IPS-15b (cell line): ENCODE results near the gene AKNA.

Source experiments
- H3K27me3 ChIP-seq: one replicate; pipeline ENCODE4 v1.6.1; 2013; ENCODE audit warnings: low read length; ENCODE audit not compliant: control insufficient read depth, insufficient read depth
- H3K36me3 ChIP-seq: one replicate; pipeline ENCODE4 v1.6.1; 2013; ENCODE audit warnings: low read length; ENCODE audit not compliant: control insufficient read depth, insufficient read depth
- H3K4me1 ChIP-seq: one replicate; pipeline ENCODE4 v1.6.1; 2013; ENCODE audit warnings: mild to moderate bottlenecking, low read length; ENCODE audit not compliant: control insufficient read depth, insufficient read depth
- H3K4me3 ChIP-seq: one replicate; pipeline ENCODE4 v1.5.1; 2013; ENCODE audit warnings: low read depth, low read length
- H3K9ac ChIP-seq: one replicate; pipeline ENCODE4 v1.6.1; 2013; ENCODE audit warnings: low read depth, mild to moderate bottlenecking, low read length
- H3K9me3 ChIP-seq: one replicate; pipeline ENCODE4 v1.6.1; 2013; ENCODE audit warnings: mild to moderate bottlenecking, low read length; ENCODE audit not compliant: control insufficient read depth, insufficient read depth

AKNA gene

DNA sequence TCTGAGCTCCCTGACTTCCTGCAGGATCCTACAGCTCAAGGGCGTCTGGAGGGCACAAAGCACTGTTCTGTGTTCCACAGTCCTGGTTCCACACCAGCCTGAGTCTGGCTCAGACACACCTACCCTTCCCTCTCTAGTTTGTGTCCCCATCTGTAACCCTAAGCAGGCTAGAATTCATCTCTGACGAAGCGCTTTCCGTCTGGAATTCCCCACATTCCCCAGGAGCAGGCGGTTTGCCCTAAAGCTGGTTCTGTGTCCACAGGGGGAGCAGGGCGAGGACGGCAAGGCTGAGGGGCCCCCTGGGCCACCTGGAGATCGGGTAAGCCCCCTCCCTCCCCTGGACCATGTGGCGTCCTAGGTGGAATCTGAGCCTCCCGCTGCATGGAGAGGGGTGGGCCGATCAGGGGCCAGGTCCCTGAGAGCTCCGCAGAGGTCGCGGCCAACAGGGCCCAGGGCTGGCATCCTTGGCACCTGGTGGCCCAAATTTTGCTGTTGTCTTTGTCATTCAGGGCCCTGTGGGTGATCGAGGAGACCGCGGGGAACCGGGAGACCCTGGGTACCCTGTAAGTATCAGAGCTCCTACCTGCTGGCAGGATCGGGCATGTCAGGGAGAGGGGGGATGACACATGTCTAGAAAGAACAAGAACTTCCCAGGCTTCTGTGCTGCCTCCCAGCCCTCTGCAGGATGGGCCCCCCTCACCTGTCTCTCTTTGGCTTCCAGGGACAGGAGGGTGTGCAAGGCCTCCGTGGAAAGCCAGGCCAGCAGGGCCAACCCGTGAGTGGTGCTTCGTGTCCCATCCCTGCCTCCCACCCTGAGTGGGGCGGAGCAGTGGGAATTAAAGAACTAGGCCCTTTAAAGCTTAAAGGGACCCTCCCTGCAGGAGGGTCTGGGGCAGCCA, 99.3 kb downstream of the AKNA start:
- Histone ChIP-seq H3K36me3 (peaks cover 8% of the 10 kb centered on the region), H3K9me3 (no peaks in the 10 kb centered on the region), H3K27me3 (no peaks in the 10 kb centered on the region), H3K9ac (no peak overlapping the region), H3K4me1 (no peaks in the 10 kb centered on the region), H3K4me3 (no peak overlapping the region)

DNA sequence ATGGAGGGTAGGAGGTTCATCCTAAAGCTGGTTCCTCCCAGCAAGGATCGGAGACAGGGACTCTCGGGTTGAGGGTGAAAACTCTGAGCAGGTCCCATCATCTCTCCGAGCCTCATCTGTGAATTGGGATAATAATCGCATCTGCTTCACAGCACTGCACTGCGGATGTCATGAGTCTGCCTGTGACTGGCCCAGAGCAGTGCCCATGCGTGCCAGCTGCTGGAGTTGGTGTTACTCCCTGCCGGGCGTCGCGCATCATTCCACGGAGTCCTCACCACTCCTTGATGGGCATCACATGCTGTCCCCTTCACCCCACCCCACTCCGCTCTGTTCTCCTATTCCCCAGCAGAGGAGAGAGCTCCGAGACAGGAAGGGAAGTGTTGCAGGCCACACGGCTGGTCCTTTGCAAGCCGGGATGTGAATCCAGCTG, 100.0 kb downstream of the AKNA start:
- no peaks in the 10 kb centered on the region for H3K9me3 ChIP-seq
- H3K4me3 ChIP-seq = no peak overlapping the region
- H3K9ac ChIP-seq = no peak overlapping the region
- peaks cover 8% of the 10 kb centered on the region for H3K36me3 ChIP-seq
- H3K4me1 ChIP-seq = no peaks in the 10 kb centered on the region
- no peaks in the 10 kb centered on the region for H3K27me3 ChIP-seq

DNA sequence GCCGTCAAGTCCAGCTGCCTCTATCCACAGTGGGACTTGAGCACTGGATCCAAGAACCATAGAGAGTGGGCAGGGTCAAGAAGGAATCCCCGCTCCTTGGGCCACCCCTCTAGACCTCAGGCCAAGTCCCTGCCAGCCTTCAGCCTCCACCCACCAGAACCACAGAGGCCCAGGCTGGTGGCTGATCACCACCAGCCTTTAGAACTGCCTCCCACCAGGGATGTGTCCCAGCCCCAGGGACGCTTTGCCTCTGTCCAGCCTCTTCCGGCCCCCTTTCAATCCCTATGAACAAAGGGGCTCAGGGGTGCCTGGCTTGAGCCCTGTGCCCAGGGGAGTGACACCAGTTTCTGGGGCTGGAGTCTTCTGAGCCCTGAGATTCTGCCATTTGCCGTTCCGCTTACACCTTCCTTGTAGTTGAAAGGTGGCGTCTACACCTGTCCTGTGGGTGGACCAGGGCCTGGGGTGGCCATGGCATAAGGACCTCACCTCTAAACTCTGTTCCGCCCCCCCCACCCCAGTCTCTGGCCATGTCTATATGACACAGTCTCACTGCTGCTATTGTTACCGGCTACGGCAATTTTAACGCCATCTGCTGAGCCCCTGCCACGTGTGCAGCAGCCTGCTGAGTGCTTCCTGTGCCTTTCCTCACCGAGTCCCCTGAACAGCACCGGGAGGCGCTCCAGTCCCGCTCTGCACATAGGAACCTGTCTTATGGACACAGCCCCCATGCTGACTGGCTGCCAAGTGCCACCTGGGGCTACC, 100.6 kb downstream of the AKNA start:
- Histone ChIP-seq H3K9ac (no peak overlapping the region), H3K4me3 (no peak overlapping the region), H3K9me3 (no peaks in the 10 kb centered on the region), H3K27me3 (no peaks in the 10 kb centered on the region), H3K4me1 (no peaks in the 10 kb centered on the region), H3K36me3 (peaks cover 8% of the 10 kb centered on the region)

DNA sequence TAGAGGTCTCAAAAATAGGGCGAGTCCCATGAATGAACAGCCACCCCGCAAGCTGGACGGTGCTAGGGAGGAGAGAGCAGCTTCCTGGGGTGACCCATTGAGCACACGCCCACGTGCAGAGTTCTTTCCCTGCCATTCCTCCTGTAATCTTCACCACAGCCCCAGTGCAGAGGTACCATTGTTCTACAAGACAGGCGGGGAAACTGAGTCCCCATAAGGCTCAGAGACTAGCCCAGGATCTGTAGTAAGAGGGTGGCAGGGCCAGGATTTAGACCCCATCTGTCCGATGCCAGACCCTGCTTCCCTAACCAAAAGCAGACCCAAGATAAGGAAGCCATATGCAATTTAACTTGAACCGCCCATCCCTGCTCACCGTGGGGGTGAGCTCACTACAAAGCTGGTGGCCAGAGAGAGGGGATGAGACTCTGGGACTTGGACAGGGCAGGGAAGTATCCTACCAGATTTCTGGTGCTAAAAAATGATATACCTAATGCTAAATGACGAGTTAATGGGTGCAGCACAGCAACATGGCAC, 101.6 kb downstream of the AKNA start:
- Histone ChIP-seq H3K9me3 (no peaks in the 10 kb centered on the region), H3K36me3 (peaks cover 8% of the 10 kb centered on the region), H3K4me1 (no peaks in the 10 kb centered on the region), H3K9ac (no peak overlapping the region), H3K4me3 (no peak overlapping the region), H3K27me3 (no peaks in the 10 kb centered on the region)

DNA sequence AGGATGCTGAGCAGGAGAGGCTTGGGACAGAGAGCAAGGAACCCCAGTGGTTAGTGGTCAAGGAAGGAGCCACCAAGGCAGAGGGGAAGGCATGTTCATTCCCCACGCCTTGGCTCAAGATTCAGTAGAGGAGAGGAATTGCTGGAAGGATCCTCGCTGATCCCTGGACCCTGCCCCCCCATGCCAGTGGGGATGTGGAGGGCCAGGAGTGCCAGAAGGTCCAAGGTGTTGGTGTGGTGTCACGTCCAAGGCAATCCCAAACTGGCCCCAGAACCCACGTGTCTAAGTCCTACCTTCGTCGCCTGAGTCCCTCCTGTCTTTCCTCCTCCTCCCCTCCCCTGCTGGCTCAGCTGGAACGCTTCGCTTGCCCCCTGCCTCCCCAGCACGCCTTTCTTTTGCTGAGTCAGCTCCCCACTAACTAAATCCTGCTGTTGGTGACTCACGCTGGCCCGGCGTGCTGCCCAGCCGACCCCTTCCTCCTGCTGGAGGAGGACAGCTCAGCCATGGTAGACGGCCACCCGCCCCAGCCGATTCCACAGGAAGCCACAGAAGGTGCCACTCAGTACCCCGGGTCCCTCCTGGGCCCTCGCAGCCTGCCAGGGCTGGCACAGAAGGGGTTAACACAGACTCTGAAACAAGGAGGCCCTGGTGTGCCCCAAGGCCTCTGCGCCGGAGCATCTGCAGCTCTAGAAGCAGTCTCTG, 102.5 kb downstream of the AKNA start:
- H3K4me3 ChIP-seq = no peak overlapping the region
- H3K27me3 ChIP-seq = no peaks in the 10 kb centered on the region
- peaks cover 8% of the 10 kb centered on the region for H3K36me3 ChIP-seq
- no peak overlapping the region for H3K9ac ChIP-seq
- H3K9me3 ChIP-seq = no peaks in the 10 kb centered on the region
- no peaks in the 10 kb centered on the region for H3K4me1 ChIP-seq

DNA sequence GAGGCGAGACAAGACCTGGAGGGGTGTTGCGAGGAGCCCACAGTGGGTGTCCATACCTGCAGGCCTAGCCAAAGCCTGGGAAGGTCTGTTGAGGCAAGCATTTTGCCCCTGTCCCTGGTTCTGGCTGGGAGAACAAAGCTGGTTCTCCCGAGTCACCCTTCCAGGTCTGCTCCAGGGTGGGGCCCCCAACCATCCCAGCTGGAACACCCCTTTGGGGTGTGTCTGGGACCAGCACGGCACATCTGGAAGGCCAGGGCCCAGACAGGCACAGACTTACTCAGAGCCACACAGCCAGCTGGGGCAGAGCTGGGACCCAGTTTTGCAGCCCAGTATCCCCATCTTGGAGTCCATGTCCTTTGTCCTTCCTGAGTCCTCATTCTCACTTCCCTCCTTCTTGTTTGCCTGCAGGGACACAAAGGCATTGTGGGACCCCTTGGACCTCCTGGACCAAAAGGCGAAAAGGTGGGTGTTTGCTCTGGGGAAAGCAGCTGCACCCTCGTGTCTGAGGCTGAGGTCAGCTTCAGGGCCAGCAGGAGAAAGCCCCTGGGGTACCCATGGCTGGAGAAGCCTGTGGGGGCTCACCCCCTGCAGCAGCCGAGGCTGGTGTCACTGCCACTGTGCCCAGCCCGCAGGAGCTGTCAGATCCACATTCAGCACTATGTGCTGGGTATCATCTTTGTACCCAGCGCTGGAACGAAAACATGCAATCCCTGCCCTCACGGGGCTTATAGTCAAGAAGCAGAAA, 103.3 kb downstream of the AKNA start:
- no peak overlapping the region for H3K9ac ChIP-seq
- H3K4me1 ChIP-seq = no peaks in the 10 kb centered on the region
- H3K27me3 ChIP-seq = no peaks in the 10 kb centered on the region
- H3K9me3 ChIP-seq = no peaks in the 10 kb centered on the region
- H3K4me3 ChIP-seq = no peak overlapping the region
- H3K36me3 ChIP-seq = peaks cover 8% of the 10 kb centered on the region
